GM23338 (cell line): ENCODE data around the gene FXYD6. TPM values are rescaled to one million over a fixed set of nuclear protein-coding genes. Genes with fewer than 3 reads are reported as not detected.

Source experiments
- ATAC-seq: fragments of 200-7000 bp; cut with Tn5 transposase; 3 replicates; pipeline ENCODE4 v1.9.1; 2020
- DNase-seq: peaks from one replicate; pipeline ENCODE4 v3.0.0-alpha.2; 2015; ENCODE audit warnings: low spot score
- H2AFZ ChIP-seq: fragments of 200-600 bp; sonication (generic); 2 replicates; pipeline ENCODE4 v1.8.0; 2016; ENCODE audit warnings: antibody characterized with exemption, mild to moderate bottlenecking, moderate library complexity
- H3F3A ChIP-seq: fragments of 200-600 bp; sonication (generic); replicated peaks from 2 replicates; pipeline ENCODE4 v1.8.0; 2017; ENCODE audit warnings: antibody characterized with exemption, mixed run types, low read depth
- H3K27ac ChIP-seq: fragments of 200-600 bp; sonication (generic); 2 replicates; pipeline ENCODE4 v1.6.1; 2016; ENCODE audit warnings: low read depth
- H3K27me3 ChIP-seq: fragments of 200-600 bp; sonication (generic); 2 replicates; pipeline ENCODE4 v1.8.0; 2016; ENCODE audit warnings: mild to moderate bottlenecking, mixed run types, moderate library complexity; ENCODE audit not compliant: insufficient read depth
- H3K36me3 ChIP-seq: fragments of 200-600 bp; sonication (generic); 2 replicates; pipeline ENCODE4 v1.8.0; 2016; ENCODE audit warnings: mild to moderate bottlenecking; ENCODE audit not compliant: insufficient read depth
- H3K4me1 ChIP-seq: fragments of 200-600 bp; sonication (generic); 2 replicates; pipeline ENCODE4 v1.8.0; 2016; ENCODE audit warnings: mild to moderate bottlenecking, moderate library complexity; ENCODE audit not compliant: insufficient read depth
- H3K4me2 ChIP-seq: fragments of 200-600 bp; sonication (generic); 2 replicates; pipeline ENCODE4 v1.7.1; 2017; ENCODE audit warnings: mixed run types
- H3K4me3 ChIP-seq: fragments of 200-600 bp; sonication (generic); 2 replicates; pipeline ENCODE4 v1.6.1; 2016; ENCODE audit warnings: mixed run types
- H3K79me2 ChIP-seq: fragments of 200-600 bp; sonication (generic); replicated peaks from 2 replicates; pipeline ENCODE4 v1.8.0; 2017; ENCODE audit warnings: mild to moderate bottlenecking; ENCODE audit not compliant: insufficient read depth
- H3K9me2 ChIP-seq: fragments of 200-600 bp; sonication (generic); 2 replicates; pipeline ENCODE4 v1.8.0; 2017; ENCODE audit not compliant: insufficient read depth
- H4K20me1 ChIP-seq: fragments of 200-600 bp; sonication (generic); replicated peaks from 2 replicates; pipeline ENCODE4 v1.8.0; 2017; ENCODE audit warnings: mild to moderate bottlenecking; ENCODE audit not compliant: insufficient read depth
- H3K27ac Mint-ChIP-seq: 2 replicates; pipeline ENCODE4 v1.8.0; 2020; ENCODE audit warnings: inconsistent platforms, mild to moderate bottlenecking, moderate library complexity, mixed read lengths
- H3K27me3 Mint-ChIP-seq: 3 replicates; pipeline ENCODE4 v1.8.0; 2022; ENCODE audit warnings: low read depth, mild to moderate bottlenecking, moderate library complexity, mixed read lengths, inconsistent platforms; ENCODE audit not compliant: insufficient read depth, poor library complexity
- H3K36me3 Mint-ChIP-seq: 3 replicates; pipeline ENCODE4 v1.8.0; 2021; ENCODE audit warnings: low read depth, mild to moderate bottlenecking, inconsistent platforms, moderate library complexity, mixed read lengths
- H3K4me1 Mint-ChIP-seq: 3 replicates; pipeline ENCODE4 v1.8.0; 2020; ENCODE audit warnings: mild to moderate bottlenecking, inconsistent platforms, mixed read lengths
- H3K4me3 Mint-ChIP-seq: 3 replicates; pipeline ENCODE4 v1.8.0; 2021; ENCODE audit warnings: moderate library complexity, mild to moderate bottlenecking, inconsistent platforms, mixed read lengths
- H3K9me3 Mint-ChIP-seq: 3 replicates; pipeline ENCODE4 v1.8.0; 2020; ENCODE audit warnings: moderate library complexity, mild to moderate bottlenecking, inconsistent platforms, mixed read lengths
- CREB1 ChIP-seq: fragments of 250-450 bp; sonication (Bioruptor Pico); IDR thresholded peaks from 2 replicates; pipeline ENCODE4 v1.5.0; 2020; ENCODE audit warnings: low read depth, mild to moderate bottlenecking, moderate library complexity
- EZH2 ChIP-seq: fragments of 200-600 bp; sonication (generic); IDR thresholded peaks from one replicate; pipeline ENCODE4 v1.8.0; 2017; ENCODE audit warnings: antibody characterized with exemption, mild to moderate bottlenecking, low read depth; ENCODE audit not compliant: unreplicated experiment
- EZH2phosphoT487 ChIP-seq: fragments of 200-600 bp; sonication (generic); IDR thresholded peaks from one replicate; pipeline ENCODE4 v1.8.1; 2018; ENCODE audit warnings: antibody characterized with exemption; ENCODE audit not compliant: unreplicated experiment
- JUNB ChIP-seq: IDR thresholded peaks from one replicate; pipeline ENCODE4 v1.6.1; 2016; ENCODE audit warnings: antibody characterized with exemption; ENCODE audit not compliant: unreplicated experiment
- NANOG ChIP-seq: IDR thresholded peaks from 2 replicates; pipeline ENCODE4 v1.6.1; 2016; ENCODE audit warnings: antibody characterized with exemption, borderline replicate concordance
- POLR2AphosphoS5 ChIP-seq: IDR thresholded peaks from 2 replicates; pipeline ENCODE4 v1.6.1; 2016; ENCODE audit warnings: antibody characterized with exemption, low read depth
- STAT1 ChIP-seq: IDR thresholded peaks from one replicate; pipeline ENCODE4 v1.6.1; 2016; ENCODE audit warnings: antibody characterized with exemption; ENCODE audit not compliant: unreplicated experiment
- ZNF114 ChIP-seq: fragments of 250-450 bp; sonication (Bioruptor Pico); IDR thresholded peaks from 2 replicates; pipeline ENCODE4 v1.5.0; 2020; ENCODE audit warnings: mild to moderate bottlenecking, moderate library complexity
- ZNF331 ChIP-seq: fragments of 250-450 bp; sonication (Bioruptor Pico); IDR thresholded peaks from 2 replicates; pipeline ENCODE4 v1.5.0; 2020; ENCODE audit warnings: low read depth, mild to moderate bottlenecking, moderate library complexity
- polyA plus RNA-seq: library from polyadenylated mRNA; unstranded; fragments of >200 nt; fragmentation: Nextera tagmentation; extraction: Ambion mirVana; gene quantifications from 2 replicates; pipeline ENCODE4 v1.2.1, GENCODE V29; 2016
- total RNA-seq: library from RNA; depleted of rRNA; stranded (reverse); fragments of >200 nt; shearing (Covaris generic); gene quantifications from 2 replicates; pipeline ENCODE4 v1.2.3, GENCODE V29; 2014
- TF ChIP-seq, protein P1 (sequence below): IDR thresholded peaks from one replicate; pipeline ENCODE4 v1.6.1; 2018; ENCODE audit warnings: antibody characterized with exemption; ENCODE audit not compliant: unreplicated experiment
- TF ChIP-seq, protein P2 (sequence below), 2 experiments: fragments of 200-600 bp in 1 of 2; sonication (generic) in 1 of 2; conservative IDR thresholded peaks; 2 replicates each; pipeline versions ENCODE4 v1.5.1 to v1.6.1; 2016 to 2017; ENCODE audit warnings: antibody characterized with exemption in 2 of 2, low read depth in 2 of 2, mild to moderate bottlenecking in 2 of 2, moderate library complexity in 1 of 2
- TF ChIP-seq, protein P3 (sequence below): fragments of 250-450 bp; sonication (Bioruptor Pico); IDR thresholded peaks from 2 replicates; pipeline ENCODE4 v1.5.0; 2020; ENCODE audit warnings: mild to moderate bottlenecking, moderate library complexity
- TF ChIP-seq, protein P4 (sequence below): IDR thresholded peaks from 2 replicates; pipeline ENCODE4 v1.6.1; 2016; ENCODE audit warnings: antibody characterized with exemption

FXYD6 gene
- total and polyA plus RNA-seq, 2 experiments from 2014 or later, result 26.2 to 30.7 TPM

DNA sequence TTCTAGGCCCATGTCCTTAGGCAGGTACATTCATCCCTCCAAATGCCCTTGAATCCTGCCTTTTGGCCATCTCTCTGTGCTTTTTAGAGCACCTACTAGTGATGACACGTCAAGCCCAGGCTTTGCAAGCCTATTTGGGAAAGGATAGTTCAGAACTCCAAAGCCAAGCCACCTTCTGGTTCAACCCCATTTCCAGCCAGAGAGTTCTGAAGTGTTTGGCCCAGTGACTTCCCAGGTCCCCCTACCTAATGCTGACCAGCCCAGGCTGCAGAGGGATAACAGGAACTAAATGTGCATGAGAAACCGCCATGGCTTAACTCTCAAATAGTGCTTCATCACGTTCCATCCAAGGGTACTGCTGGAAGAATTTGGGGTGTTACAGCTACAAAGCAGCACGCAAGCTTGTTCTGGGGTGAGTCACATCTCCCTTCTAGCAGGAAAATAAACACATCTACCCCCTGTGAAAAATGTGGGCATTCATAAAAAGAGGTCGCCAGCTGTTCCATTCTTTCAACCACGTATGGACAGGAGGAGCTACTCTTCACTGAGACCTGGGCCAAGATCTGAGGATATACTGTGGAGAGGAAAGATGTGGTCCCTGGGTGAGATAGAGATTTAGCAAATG is 2.0 kb upstream of the FXYD6 start:
- no peak overlapping the region for H3K27ac Mint-ChIP-seq
- peaks cover 18% of the 10 kb centered on the region for H3K27me3 Mint-ChIP-seq
- Histone ChIP-seq H3K4me1 (peaks cover 29% of the 10 kb centered on the region), H4K20me1 (peaks cover 1% of the 10 kb centered on the region; the same call in 1 of the 2 replicates), H3K4me2 (no peak overlapping the region), H2AFZ (no peak overlapping the region), H3K27me3 (peaks cover 41% of the 10 kb centered on the region), H3K36me3 (no peaks in the 10 kb centered on the region), H3K79me2 (0 out of 2 replicates have a peak, but pooled peaks cover 5% of the 10 kb centered on the region), H3K27ac (no peak overlapping the region), H3F3A (no peaks in the 10 kb centered on the region; the same call in 1 of the 2 replicates), H3K4me3 (no peak overlapping the region), H3K9me2 (no peaks in the 10 kb centered on the region)
- H3K4me1 Mint-ChIP-seq, result peaks cover 36% of the 10 kb centered on the region
- no peaks in the 10 kb centered on the region for H3K9me3 Mint-ChIP-seq
- ATAC-seq, result no peak
- TF ChIP-seq, protein P1, sequence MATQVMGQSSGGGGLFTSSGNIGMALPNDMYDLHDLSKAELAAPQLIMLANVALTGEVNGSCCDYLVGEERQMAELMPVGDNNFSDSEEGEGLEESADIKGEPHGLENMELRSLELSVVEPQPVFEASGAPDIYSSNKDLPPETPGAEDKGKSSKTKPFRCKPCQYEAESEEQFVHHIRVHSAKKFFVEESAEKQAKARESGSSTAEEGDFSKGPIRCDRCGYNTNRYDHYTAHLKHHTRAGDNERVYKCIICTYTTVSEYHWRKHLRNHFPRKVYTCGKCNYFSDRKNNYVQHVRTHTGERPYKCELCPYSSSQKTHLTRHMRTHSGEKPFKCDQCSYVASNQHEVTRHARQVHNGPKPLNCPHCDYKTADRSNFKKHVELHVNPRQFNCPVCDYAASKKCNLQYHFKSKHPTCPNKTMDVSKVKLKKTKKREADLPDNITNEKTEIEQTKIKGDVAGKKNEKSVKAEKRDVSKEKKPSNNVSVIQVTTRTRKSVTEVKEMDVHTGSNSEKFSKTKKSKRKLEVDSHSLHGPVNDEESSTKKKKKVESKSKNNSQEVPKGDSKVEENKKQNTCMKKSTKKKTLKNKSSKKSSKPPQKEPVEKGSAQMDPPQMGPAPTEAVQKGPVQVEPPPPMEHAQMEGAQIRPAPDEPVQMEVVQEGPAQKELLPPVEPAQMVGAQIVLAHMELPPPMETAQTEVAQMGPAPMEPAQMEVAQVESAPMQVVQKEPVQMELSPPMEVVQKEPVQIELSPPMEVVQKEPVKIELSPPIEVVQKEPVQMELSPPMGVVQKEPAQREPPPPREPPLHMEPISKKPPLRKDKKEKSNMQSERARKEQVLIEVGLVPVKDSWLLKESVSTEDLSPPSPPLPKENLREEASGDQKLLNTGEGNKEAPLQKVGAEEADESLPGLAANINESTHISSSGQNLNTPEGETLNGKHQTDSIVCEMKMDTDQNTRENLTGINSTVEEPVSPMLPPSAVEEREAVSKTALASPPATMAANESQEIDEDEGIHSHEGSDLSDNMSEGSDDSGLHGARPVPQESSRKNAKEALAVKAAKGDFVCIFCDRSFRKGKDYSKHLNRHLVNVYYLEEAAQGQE, result no peak
- TF ChIP-seq STAT1, result no peak
- TF ChIP-seq, protein P2, sequence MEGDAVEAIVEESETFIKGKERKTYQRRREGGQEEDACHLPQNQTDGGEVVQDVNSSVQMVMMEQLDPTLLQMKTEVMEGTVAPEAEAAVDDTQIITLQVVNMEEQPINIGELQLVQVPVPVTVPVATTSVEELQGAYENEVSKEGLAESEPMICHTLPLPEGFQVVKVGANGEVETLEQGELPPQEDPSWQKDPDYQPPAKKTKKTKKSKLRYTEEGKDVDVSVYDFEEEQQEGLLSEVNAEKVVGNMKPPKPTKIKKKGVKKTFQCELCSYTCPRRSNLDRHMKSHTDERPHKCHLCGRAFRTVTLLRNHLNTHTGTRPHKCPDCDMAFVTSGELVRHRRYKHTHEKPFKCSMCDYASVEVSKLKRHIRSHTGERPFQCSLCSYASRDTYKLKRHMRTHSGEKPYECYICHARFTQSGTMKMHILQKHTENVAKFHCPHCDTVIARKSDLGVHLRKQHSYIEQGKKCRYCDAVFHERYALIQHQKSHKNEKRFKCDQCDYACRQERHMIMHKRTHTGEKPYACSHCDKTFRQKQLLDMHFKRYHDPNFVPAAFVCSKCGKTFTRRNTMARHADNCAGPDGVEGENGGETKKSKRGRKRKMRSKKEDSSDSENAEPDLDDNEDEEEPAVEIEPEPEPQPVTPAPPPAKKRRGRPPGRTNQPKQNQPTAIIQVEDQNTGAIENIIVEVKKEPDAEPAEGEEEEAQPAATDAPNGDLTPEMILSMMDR (conservative IDR thresholded peaks at IDR 0.05; ENCODE audit: low read depth in 2 of 2), result no peak
- TF ChIP-seq ZNF114, result no peak
- TF ChIP-seq NANOG, result no peak
- no peak for TF ChIP-seq EZH2phosphoT487
- TF ChIP-seq, protein P3, sequence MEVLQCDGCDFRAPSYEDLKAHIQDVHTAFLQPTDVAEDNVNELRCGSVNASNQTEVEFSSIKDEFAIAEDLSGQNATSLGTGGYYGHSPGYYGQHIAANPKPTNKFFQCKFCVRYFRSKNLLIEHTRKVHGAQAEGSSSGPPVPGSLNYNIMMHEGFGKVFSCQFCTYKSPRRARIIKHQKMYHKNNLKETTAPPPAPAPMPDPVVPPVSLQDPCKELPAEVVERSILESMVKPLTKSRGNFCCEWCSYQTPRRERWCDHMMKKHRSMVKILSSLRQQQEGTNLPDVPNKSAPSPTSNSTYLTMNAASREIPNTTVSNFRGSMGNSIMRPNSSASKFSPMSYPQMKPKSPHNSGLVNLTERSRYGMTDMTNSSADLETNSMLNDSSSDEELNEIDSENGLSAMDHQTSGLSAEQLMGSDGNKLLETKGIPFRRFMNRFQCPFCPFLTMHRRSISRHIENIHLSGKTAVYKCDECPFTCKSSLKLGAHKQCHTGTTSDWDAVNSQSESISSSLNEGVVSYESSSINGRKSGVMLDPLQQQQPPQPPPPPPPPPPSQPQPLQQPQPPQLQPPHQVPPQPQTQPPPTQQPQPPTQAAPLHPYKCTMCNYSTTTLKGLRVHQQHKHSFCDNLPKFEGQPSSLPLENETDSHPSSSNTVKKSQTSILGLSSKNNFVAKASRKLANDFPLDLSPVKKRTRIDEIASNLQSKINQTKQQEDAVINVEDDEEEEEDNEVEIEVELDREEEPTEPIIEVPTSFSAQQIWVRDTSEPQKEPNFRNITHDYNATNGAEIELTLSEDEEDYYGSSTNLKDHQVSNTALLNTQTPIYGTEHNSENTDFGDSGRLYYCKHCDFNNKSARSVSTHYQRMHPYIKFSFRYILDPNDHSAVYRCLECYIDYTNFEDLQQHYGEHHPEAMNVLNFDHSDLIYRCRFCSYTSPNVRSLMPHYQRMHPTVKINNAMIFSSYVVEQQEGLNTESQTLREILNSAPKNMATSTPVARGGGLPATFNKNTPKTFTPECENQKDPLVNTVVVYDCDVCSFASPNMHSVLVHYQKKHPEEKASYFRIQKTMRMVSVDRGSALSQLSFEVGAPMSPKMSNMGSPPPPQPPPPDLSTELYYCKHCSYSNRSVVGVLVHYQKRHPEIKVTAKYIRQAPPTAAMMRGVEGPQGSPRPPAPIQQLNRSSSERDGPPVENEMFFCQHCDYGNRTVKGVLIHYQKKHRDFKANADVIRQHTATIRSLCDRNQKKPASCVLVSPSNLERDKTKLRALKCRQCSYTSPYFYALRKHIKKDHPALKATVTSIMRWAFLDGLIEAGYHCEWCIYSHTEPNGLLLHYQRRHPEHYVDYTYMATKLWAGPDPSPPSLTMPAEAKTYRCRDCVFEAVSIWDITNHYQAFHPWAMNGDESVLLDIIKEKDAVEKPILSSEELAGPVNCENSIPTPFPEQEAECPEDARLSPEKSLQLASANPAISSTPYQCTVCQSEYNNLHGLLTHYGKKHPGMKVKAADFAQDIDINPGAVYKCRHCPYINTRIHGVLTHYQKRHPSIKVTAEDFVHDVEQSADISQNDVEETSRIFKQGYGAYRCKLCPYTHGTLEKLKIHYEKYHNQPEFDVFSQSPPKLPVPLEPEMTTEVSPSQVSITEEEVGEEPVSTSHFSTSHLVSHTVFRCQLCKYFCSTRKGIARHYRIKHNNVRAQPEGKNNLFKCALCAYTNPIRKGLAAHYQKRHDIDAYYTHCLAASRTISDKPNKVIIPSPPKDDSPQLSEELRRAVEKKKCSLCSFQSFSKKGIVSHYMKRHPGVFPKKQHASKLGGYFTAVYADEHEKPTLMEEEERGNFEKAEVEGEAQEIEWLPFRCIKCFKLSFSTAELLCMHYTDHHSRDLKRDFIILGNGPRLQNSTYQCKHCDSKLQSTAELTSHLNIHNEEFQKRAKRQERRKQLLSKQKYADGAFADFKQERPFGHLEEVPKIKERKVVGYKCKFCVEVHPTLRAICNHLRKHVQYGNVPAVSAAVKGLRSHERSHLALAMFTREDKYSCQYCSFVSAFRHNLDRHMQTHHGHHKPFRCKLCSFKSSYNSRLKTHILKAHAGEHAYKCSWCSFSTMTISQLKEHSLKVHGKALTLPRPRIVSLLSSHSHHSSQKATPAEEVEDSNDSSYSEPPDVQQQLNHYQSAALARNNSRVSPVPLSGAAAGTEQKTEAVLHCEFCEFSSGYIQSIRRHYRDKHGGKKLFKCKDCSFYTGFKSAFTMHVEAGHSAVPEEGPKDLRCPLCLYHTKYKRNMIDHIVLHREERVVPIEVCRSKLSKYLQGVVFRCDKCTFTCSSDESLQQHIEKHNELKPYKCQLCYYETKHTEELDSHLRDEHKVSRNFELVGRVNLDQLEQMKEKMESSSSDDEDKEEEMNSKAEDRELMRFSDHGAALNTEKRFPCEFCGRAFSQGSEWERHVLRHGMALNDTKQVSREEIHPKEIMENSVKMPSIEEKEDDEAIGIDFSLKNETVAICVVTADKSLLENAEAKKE (CRISPR knock-in tag), result no peak
- no peak for TF ChIP-seq EZH2
- TF ChIP-seq POLR2AphosphoS5, result no peak
- TF ChIP-seq JUNB, result no peak
- no peak for TF ChIP-seq ZNF331 (CRISPR knock-in tag)
- TF ChIP-seq, protein P4, sequence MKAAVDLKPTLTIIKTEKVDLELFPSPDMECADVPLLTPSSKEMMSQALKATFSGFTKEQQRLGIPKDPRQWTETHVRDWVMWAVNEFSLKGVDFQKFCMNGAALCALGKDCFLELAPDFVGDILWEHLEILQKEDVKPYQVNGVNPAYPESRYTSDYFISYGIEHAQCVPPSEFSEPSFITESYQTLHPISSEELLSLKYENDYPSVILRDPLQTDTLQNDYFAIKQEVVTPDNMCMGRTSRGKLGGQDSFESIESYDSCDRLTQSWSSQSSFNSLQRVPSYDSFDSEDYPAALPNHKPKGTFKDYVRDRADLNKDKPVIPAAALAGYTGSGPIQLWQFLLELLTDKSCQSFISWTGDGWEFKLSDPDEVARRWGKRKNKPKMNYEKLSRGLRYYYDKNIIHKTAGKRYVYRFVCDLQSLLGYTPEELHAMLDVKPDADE, result no peak
- no peak for TF ChIP-seq CREB1
- DNase-seq, result no peak
- H3K4me3 Mint-ChIP-seq, result peak overlapping the region; percentile 10; the same call in 2 of the 3 replicates
- H3K36me3 Mint-ChIP-seq, result no peaks in the 10 kb centered on the region
